ENCODE data around the gene CPSF4. TPM values are rescaled to one million over a fixed set of nuclear protein-coding genes. Genes with fewer than 3 reads are reported as not detected.

CPSF4 gene
- total RNA-seq, 6 donors from 2014 or later, result 23.0 to 49.2 (median 33.1) TPM

- TF ChIP-seq POLR2AphosphoS5 (IDR thresholded peaks at IDR 0.05) (no peak), EP300 (IDR thresholded peaks at IDR 0.05) (no peak), POLR2A (IDR thresholded peaks at IDR 0.05) (no peak), CTCF (IDR thresholded peaks at IDR 0.05) (no peak)
- H3K9me3 ChIP-seq, result no peaks in the 10 kb centered on the region
- 87 to 93% methylated on average over 9 to 10 of the region's 10 CpGs for WGBS, 2 donors
Observed at GRCh38 chr7:99447943-99448342, 9.2 kb downstream of the CPSF4 start.

GRCh38 chr7:99448855-99449254 is 10.1 kb downstream of the CPSF4 start:
- Histone ChIP-seq H3K27me3 (no peaks in the 10 kb centered on the region), H3K27ac (no peak overlapping the region), H3K4me3 (no peak overlapping the region), H3K4me1 (no peaks in the 10 kb centered on the region), H3K9me3 (no peaks in the 10 kb centered on the region), H3K36me3 (peaks cover 10 to 98% (median 77%) of the 10 kb centered on the region in 4 donors)
- TF ChIP-seq EP300 (IDR thresholded peaks at IDR 0.05), result no peak
- TF ChIP-seq POLR2AphosphoS5 (IDR thresholded peaks at IDR 0.05), result no peak
- no peak for TF ChIP-seq CTCF (IDR thresholded peaks at IDR 0.05)
- no peak for TF ChIP-seq POLR2A (IDR thresholded peaks at IDR 0.05)
- ATAC-seq (ENCODE audit: low FRiP score in 2 of 2), result no peak
- no peak for DNase-seq
- 94 to 100% methylated on average over 1 to 10 of the region's 10 CpGs for WGBS, 2 donors

More at GRCh38 chr7:99447943-99448342, 9.2 kb downstream of the CPSF4 start:
- H3K4me1 ChIP-seq, result no peaks in the 10 kb centered on the region
- no peak for ATAC-seq (ENCODE audit: low FRiP score in 2 of 2)
- H3K27ac ChIP-seq, result no peak overlapping the region
- H3K4me3 ChIP-seq, result no peak overlapping the region
- H3K36me3 ChIP-seq, result peaks cover 10 to 96% (median 70%) of the 10 kb centered on the region in 4 donors
- H3K27me3 ChIP-seq, result no peaks in the 10 kb centered on the region
- DNase-seq, result no peak

GRCh38 chr7:99449326-99449725 is 10.6 kb downstream of the CPSF4 start:
- DNase-seq (no peak), ATAC-seq (ENCODE audit: low FRiP score in 2 of 2) (no peak)
- Histone ChIP-seq H3K27me3 (no peaks in the 10 kb centered on the region), H3K4me1 (no peaks in the 10 kb centered on the region), H3K9me3 (no peaks in the 10 kb centered on the region), H3K36me3 (peaks cover 10 to 99% (median 81%) of the 10 kb centered on the region in 4 donors), H3K4me3 (no peak overlapping the region), H3K27ac (no peak overlapping the region)
- TF ChIP-seq CTCF (IDR thresholded peaks at IDR 0.05) (no peak), EP300 (IDR thresholded peaks at IDR 0.05) (no peak)
- 96% methylated on average over 2 to 5 of the region's 5 CpGs for WGBS, 2 donors

- no peak for TF ChIP-seq POLR2AphosphoS5 (IDR thresholded peaks at IDR 0.05)
- TF ChIP-seq CTCF (IDR thresholded peaks at IDR 0.05), result no peak
- TF ChIP-seq EP300 (IDR thresholded peaks at IDR 0.05), result no peak
- TF ChIP-seq POLR2A (IDR thresholded peaks at IDR 0.05), result no peak
- ATAC-seq (ENCODE audit: low FRiP score in 2 of 2), result no peak
- DNase-seq, result no peak
- no peaks in the 10 kb centered on the region for H3K4me1 ChIP-seq
- 96 to 97% methylated on average over 8 of the region's 8 CpGs for WGBS, 2 donors
- H3K36me3 ChIP-seq, result peaks cover 14 to 99% (median 84%) of the 10 kb centered on the region in 4 donors
- H3K27ac ChIP-seq, result no peak overlapping the region
- no peak overlapping the region for H3K4me3 ChIP-seq
- H3K9me3 ChIP-seq, result no peaks in the 10 kb centered on the region
- H3K27me3 ChIP-seq, result no peaks in the 10 kb centered on the region
Observed at GRCh38 chr7:99451936-99452335, 13.2 kb downstream of the CPSF4 start.

- no peak overlapping the region for H3K4me3 ChIP-seq
- TF ChIP-seq CTCF (IDR thresholded peaks at IDR 0.05) (no peak), POLR2A (IDR thresholded peaks at IDR 0.05) (no peak), EP300 (IDR thresholded peaks at IDR 0.05) (no peak), POLR2AphosphoS5 (IDR thresholded peaks at IDR 0.05) (no peak)
- no peak overlapping the region for H3K27ac ChIP-seq
- WGBS, 2 donors, result 88 to 98% methylated on average over 10 to 13 of the region's 13 CpGs
- no peaks in the 10 kb centered on the region for H3K27me3 ChIP-seq
- DNase-seq (no peak), ATAC-seq (ENCODE audit: low FRiP score in 2 of 2) (no peak)
- no peaks in the 10 kb centered on the region for H3K9me3 ChIP-seq
- peaks cover 14 to 100% (median 87%) of the 10 kb centered on the region in 4 donors for H3K36me3 ChIP-seq
- H3K4me1 ChIP-seq, result no peaks in the 10 kb centered on the region
Observed at GRCh38 chr7:99452541-99452940, 13.8 kb downstream of the CPSF4 start.
